Transverse colon (tissue), 4 donors: Measurements from ENCODE around the gene ZBTB43. TPM values are rescaled to one million over a fixed set of nuclear protein-coding genes. Genes with fewer than 3 reads are reported as not detected.

Experiments
- DNase-seq: peaks from one replicate; pipeline ENCODE4 v3.0.0-alpha.2; 2019
- H3K27ac ChIP-seq, 4 donors: fragments of 200-600 bp; sonication (generic); 2 replicates each; pipeline ENCODE4 v1.5.1; 2016 to 2018; ENCODE audit warnings: inconsistent platforms in 4 of 4
- H3K27me3 ChIP-seq: fragments of 200-600 bp; sonication (generic); 2 replicates; pipeline ENCODE4 v1.5.1; 2017; ENCODE audit warnings: inconsistent platforms
- H3K36me3 ChIP-seq, 4 donors: fragments of 200-600 bp; sonication (generic); 2 replicates each; pipeline ENCODE4 v1.5.1; 2017 to 2019; ENCODE audit warnings: inconsistent platforms in 4 of 4
- H3K4me1 ChIP-seq, 4 donors: fragments of 200-600 bp; sonication (generic); 2 replicates each; pipeline ENCODE4 v1.5.1; 2017 to 2020; ENCODE audit warnings: inconsistent platforms in 4 of 4
- H3K4me3 ChIP-seq, 4 donors: fragments of 200-600 bp; sonication (generic); 1 replicate in 1 of 4; 2 replicates in 3 of 4; pipeline versions ENCODE4 v1.5.1 to v1.6.1; 2017 to 2019; ENCODE audit warnings: inconsistent platforms in 4 of 4
- H3K9me3 ChIP-seq, 2 donors: fragments of 200-600 bp; sonication (generic); 2 replicates each; pipeline ENCODE4 v1.5.1; 2017 to 2019; ENCODE audit warnings: inconsistent platforms in 2 of 2
- EP300 ChIP-seq: sonication (generic); formaldehyde crosslinking; IDR thresholded peaks from one replicate; pipeline ENCODE4 v1.6.1; 2017; ENCODE audit warnings: antibody characterized with exemption, low read depth
- POLR2A ChIP-seq: fragments of 450-650 bp; IDR thresholded peaks from one replicate; pipeline ENCODE4 v1.6.1; 2016; ENCODE audit warnings: antibody characterized with exemption, mild to moderate bottlenecking, moderate library complexity
- POLR2AphosphoS5 ChIP-seq, 3 donors: sonication (generic); formaldehyde crosslinking; IDR thresholded peaks; one replicate each; pipeline ENCODE4 v1.6.1; 2016; ENCODE audit warnings: antibody characterized with exemption in 3 of 3
- WGBS, 2 donors: methylation state at CpG; one replicate each; pipeline ENCODE4 v1.1.5; 2018; ENCODE audit warnings: low coverage in 1 of 2; 5-methylcytosine and 5-hydroxymethylcytosine counted together
- in situ Hi-C, 4 donors: fragments of 200-750 bp; cut with MboI; loops; one replicate each; pipeline versions ENCODE4 v1.15.0 to v1.15.1; 2017; ENCODE audit warnings: low sequenced_read_pairs in 3 of 4, low pct_ligation_motif_present in 1 of 4, low pct_unique_long_range_greater_than_20kb in 1 of 4
- intact Hi-C: fragments of 100-400 bp; cut with DNase I; formaldehyde crosslinking; loops from one replicate; pipeline ENCODE4 v1.15.1; 2023; ENCODE audit warnings: low total_unique reads
- total RNA-seq, 4 donors: library from RNA; depleted of rRNA; stranded (reverse); fragments of >200 nt; gene quantifications; one replicate each; pipeline ENCODE4 v1.1.0, GENCODE V29; 2016
- TF ChIP-seq, protein P1 (sequence below), 5 experiments: fragments of 200-600 bp in 3 of 5; fragments of 450-650 bp in 2 of 5; sonication (generic) in 3 of 5; IDR thresholded peaks; 1 replicate in 2 of 5; 2 replicates in 3 of 5; pipeline ENCODE4 v1.5.1; 2016 to 2017; ENCODE audit warnings: antibody characterized with exemption in 5 of 5, inconsistent platforms in 3 of 5, mild to moderate bottlenecking in 2 of 5, moderate library complexity in 1 of 5

Gene ZBTB43
- total RNA-seq, 4 donors from 2014 or later, result 5.0 to 19.5 (median 16.6) TPM

DNA sequence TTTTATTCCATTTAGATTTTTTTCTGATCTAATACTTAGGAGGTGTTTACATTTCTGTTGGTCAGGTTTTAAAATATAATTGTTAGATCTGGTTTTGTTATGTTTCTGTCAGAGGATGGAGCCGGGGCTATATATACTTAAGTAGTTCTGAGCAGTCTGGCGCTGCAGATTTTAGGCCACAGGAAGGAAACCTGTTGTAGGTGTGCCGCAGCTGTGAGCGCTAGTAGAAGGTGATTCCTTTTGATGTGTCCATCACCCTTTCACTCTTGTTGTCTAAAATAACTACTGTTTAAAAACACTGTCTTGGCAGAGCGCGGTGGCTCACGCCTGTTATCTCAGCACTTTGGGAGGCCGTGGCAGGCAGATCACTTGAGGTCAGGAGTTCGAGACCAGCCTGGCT lies 72.6 kb downstream of the ZBTB43 start:
- H3K9me3 ChIP-seq, result no peaks in the 10 kb centered on the region
- no peak overlapping the region for H3K27ac ChIP-seq
- WGBS, 2 donors, result 87 to 96% methylated on average over 4 to 9 of the region's 9 CpGs
- intact Hi-C loops, result no loop called here
- no peak for DNase-seq
- TF ChIP-seq EP300, result no peak
- TF ChIP-seq POLR2A, result no peak
- TF ChIP-seq, protein P1, sequence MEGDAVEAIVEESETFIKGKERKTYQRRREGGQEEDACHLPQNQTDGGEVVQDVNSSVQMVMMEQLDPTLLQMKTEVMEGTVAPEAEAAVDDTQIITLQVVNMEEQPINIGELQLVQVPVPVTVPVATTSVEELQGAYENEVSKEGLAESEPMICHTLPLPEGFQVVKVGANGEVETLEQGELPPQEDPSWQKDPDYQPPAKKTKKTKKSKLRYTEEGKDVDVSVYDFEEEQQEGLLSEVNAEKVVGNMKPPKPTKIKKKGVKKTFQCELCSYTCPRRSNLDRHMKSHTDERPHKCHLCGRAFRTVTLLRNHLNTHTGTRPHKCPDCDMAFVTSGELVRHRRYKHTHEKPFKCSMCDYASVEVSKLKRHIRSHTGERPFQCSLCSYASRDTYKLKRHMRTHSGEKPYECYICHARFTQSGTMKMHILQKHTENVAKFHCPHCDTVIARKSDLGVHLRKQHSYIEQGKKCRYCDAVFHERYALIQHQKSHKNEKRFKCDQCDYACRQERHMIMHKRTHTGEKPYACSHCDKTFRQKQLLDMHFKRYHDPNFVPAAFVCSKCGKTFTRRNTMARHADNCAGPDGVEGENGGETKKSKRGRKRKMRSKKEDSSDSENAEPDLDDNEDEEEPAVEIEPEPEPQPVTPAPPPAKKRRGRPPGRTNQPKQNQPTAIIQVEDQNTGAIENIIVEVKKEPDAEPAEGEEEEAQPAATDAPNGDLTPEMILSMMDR (IDR thresholded peaks at IDR 0.05), result no peak
- TF ChIP-seq POLR2AphosphoS5 (IDR thresholded peaks at IDR 0.05), result no peak
- no peak overlapping the region for H3K4me3 ChIP-seq
- H3K36me3 ChIP-seq, result peaks cover 0 to 11% (median 2%) of the 10 kb centered on the region in 4 donors
- no peaks in the 10 kb centered on the region for H3K27me3 ChIP-seq
- H3K4me1 ChIP-seq, result no peaks in the 10 kb centered on the region
- in situ Hi-C loops, result no loop called here

DNA sequence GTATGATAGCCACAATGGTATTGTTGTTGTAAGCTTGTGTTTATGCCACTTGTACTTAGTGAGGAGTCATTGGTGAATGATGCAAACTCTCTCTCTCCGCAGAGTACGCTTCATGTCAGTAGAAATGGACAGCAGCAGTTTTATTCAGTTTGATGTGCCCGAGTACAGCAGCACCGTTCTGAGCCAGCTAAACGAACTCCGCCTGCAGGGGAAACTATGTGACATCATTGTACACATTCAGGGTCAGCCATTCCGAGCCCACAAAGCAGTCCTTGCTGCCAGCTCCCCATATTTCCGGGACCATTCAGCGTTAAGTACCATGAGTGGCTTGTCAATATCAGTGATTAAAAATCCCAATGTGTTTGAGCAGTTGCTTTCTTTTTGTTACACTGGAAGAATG lies 74.4 kb downstream of the ZBTB43 start:
- 86 to 92% methylated on average over 2 to 9 of the region's 9 CpGs for WGBS, 2 donors
- no peak overlapping the region for H3K27ac ChIP-seq
- in situ Hi-C loops, result no loop called here
- no peaks in the 10 kb centered on the region for H3K4me1 ChIP-seq
- H3K9me3 ChIP-seq, result no peaks in the 10 kb centered on the region
- H3K4me3 ChIP-seq, result no peak overlapping the region
- H3K36me3 ChIP-seq, result peaks cover 0 to 11% (median 2%) of the 10 kb centered on the region in 4 donors
- DNase-seq, result no peak
- TF ChIP-seq POLR2AphosphoS5 (IDR thresholded peaks at IDR 0.05), result no peak
- TF ChIP-seq EP300, result no peak
- TF ChIP-seq, protein P1 (IDR thresholded peaks at IDR 0.05), result no peak
- no peak for TF ChIP-seq POLR2A
- intact Hi-C loops, result no loop called here
- no peaks in the 10 kb centered on the region for H3K27me3 ChIP-seq

DNA sequence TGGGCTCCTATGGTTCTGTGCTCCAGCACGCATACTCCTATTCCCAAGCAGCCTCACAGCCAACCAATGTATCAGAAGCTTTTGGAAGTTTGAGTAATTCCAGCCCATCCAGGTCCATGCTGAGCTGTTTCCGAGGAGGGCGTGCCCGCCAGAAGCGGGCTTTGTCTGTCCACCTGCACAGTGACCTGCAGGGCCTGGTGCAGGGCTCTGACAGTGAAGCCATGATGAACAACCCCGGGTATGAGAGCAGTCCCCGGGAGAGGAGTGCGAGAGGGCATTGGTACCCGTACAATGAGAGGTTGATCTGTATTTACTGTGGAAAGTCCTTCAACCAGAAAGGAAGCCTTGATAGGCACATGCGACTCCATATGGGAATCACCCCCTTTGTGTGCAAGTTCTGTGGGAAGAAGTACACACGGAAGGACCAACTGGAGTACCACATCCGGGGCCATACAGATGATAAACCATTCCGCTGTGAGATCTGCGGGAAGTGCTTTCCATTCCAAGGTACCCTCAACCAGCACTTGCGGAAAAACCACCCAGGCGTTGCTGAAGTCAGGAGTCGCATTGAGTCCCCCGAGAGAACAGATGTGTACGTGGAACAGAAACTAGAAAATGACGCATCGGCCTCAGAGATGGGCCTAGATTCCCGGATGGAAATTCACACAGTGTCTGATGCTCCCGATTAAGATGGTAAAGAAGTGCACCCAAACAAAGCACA lies 75.5 kb downstream of the ZBTB43 start:
- TF ChIP-seq EP300 (no peak), POLR2A (no peak), POLR2AphosphoS5 (IDR thresholded peaks at IDR 0.05) (no peak)
- TF ChIP-seq, protein P1 (IDR thresholded peaks at IDR 0.05), result no peak
- no peaks in the 10 kb centered on the region for H3K4me1 ChIP-seq
- no peaks in the 10 kb centered on the region for H3K9me3 ChIP-seq
- in situ Hi-C loops (no loop called here), intact Hi-C loops (no loop called here)
- H3K36me3 ChIP-seq, result peaks cover 0 to 11% (median 2%) of the 10 kb centered on the region in 4 donors
- no peak overlapping the region for H3K4me3 ChIP-seq
- WGBS, 2 donors, result 80 to 95% methylated on average over 1 to 23 of the region's 23 CpGs
- no peak overlapping the region for H3K27ac ChIP-seq
- H3K27me3 ChIP-seq, result no peaks in the 10 kb centered on the region
- no peak for DNase-seq

DNA sequence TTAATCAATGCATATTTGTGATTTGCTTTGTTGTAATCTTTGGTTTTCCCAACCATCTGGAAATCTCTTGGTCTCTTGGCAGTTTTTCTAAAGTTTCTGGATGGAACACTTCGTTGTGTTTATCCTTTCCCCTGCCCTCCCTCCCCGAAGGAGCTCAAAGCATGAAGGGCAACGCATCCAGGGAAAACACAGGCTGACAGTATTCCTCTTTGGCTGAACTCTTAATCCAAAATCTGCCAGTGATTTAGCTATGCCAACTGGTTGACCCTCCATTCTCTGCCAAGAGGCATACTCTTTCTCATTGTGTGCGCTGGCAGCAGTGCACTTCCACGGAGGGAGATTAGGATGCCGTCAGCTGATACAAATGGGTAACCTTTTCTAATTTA lies 76.1 kb downstream of the ZBTB43 start:
- Histone ChIP-seq H3K9me3 (no peaks in the 10 kb centered on the region), H3K27me3 (no peaks in the 10 kb centered on the region), H3K4me1 (no peaks in the 10 kb centered on the region), H3K36me3 (peaks cover 0 to 11% (median 2%) of the 10 kb centered on the region in 4 donors), H3K27ac (no peak overlapping the region), H3K4me3 (no peak overlapping the region)
- intact Hi-C loops (no loop called here), in situ Hi-C loops (no loop called here)
- 86 to 87% methylated on average over 5 to 6 of the region's 6 CpGs for WGBS, 2 donors
- DNase-seq, result no peak
- no peak for TF ChIP-seq POLR2AphosphoS5 (IDR thresholded peaks at IDR 0.05)
- TF ChIP-seq, protein P1 (IDR thresholded peaks at IDR 0.05), result no peak
- no peak for TF ChIP-seq EP300
- TF ChIP-seq POLR2A, result no peak
